HG02610 (cell line): Measurements from ENCODE around the gene DKK3.
A peak's percentile ranks its signal among the peaks of the same experiment; 100 is the strongest.

Experiments used
- ATAC-seq: cut with Tn5 transposase; IDR thresholded peaks from one replicate; pipeline ENCODE4 v1.9.1; 2021; ENCODE audit warnings: mild to moderate bottlenecking, moderate library complexity; ENCODE audit not compliant: unreplicated experiment

The DKK3 gene

DNA sequence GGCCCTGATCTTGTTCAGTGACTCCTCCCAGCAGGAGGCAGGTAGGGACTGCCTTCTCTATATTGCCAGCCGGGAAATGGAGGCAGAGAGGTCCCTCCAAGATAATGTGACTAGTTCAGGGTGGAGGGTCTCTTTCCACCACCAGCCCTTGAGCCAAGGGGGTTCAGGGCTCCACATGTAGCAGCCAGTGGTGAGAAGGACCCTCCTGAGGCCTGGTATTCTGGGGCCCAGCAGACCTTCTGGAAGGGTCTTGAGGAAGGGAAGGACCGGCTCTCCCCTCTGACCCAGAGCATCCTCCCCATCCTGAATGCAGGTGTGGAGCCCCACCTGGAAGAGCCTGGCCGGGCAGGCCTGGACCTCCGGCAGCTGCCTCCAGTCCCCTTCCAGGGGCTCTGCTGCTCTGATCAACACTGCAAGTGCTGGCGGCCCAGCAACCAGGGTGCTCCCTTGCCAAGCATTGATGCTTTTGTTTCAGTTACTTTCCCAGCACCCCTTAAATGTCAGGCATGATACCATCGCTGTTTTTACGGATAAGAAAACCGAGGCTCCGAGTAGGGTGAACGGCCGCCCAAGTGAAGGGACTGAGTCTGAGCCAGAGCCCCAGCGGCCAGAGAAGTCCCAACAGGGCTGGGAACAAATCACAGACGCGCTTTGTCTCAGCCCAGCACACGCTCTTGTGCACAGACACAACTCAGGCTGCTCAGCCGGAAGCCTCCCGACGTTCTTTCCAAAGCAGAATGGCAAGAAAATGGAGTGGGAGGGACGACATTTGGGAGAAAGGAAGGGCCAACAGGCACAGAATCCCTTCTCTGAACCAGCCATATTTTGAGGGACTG, 38.8 kb downstream of the DKK3 start:
- ATAC-seq = no peak

DNA sequence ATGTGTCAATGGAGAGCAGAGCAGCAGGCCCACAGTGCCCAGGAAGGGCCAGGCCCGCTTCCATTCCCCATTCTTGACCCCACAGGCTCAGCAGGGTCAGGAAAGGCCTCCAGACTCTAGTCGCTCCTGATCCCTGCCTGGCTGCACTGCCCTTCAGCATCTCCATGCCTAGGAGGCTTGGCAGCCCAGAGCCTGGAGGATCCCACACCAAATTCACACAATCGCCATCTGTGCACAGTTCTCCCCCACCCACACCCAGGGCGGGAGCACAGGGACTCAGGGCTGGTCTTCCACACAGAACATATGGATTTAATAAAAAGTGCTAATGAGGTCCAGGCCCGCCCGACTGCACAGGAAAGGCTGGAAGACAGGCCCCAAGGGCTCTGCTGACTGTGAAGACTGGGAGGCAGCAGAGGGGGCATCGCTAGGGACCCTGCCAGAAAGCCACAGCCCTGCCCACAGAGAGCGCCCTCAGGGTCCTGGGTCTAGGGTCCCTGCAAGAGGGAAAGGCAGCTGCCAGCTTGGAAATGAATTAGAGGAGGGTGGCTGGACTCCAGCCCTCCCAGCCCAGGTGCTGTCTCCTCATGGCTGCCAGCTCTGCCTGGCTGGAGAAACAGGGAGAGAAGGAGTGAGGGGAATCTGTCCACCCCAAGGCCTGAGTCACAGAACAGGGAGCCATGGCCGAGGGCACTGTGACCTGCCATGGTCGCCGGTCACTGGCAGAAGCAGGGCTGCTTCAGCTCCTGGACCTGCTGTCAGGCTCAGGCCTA, 39.7 kb downstream of the DKK3 start:
- no peak for ATAC-seq

DNA sequence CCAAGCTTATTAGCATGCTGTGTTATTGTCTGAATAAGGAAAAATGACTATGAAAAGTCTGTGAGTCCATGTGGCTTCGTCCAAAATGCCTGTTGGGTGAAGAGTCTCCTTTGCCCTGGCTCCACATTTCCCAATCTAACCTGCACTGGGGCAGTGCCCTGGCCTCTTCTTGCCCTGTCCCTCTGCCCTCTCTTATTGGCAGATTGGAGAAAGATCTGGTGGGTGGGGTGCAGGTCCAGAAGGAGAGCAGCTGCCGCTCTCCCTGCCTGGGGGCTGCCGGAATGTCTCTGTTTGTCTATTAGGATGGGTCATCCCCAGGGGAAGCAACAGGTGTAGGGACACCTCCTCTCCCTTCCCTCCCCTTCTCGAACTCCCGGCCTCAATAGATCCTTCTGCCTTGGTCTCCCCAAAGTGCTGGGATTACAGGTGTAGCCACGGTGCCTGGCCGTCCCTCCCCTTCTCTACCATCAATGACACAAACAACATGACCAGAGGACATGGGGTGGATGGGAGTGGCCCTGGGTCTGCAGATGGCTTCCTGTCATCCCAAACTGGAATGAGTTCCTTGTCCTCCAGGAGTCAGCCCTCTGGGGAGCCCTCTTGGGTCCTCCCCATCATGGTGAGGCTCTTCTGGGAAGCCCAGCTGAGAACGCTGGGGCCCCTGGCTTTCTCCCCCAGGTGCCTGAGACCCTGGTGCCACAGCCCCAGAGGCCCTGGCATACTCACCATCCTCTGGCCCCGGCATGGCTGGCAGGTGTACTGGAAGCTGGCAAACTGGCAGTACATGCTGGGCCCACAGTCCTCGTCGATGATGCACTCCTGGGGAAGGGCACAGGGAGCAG, 40.5 kb downstream of the DKK3 start:
- ATAC-seq = no peak

DNA sequence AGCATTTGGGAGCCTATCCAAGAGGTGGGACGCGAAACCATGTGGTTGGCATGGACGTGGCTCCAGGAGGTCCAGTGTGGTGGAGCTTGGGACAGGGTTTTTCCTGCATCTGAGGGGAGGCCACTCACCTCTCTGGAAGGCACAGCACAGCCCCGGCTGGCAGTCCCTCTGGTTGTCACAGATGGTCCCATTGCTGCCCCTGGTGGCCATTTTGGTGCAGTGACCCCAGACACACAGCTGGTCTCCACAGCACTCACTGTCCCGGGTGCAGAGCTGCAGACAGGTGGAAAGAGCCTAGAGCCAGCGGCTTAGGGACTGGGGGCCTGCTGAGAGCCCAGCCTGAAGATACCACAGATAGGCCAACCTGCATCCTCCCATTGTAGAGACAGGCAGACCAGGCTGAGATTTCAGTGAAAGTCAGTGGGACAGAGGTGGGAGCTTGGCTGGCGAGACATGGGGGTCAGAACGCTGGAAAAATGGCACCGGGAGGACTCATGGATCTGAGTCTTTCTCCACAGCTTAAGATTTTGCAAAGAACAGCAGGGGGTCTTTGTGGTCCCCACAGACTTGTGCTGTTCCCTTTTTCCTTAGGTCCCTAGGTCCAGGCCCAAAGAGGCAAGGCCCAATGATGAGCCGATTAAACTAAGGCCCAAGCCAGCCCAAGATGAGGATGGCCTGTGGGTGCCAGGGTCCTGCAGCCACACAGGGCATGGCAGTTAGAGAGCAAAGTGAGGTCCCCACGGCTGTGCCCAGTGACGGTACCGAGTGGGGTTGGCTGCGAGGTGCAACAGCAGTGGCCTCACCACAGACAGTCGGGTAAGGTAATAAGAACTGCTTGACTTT, 41.4 kb downstream of the DKK3 start:
- peak; percentile 89 for ATAC-seq

DNA sequence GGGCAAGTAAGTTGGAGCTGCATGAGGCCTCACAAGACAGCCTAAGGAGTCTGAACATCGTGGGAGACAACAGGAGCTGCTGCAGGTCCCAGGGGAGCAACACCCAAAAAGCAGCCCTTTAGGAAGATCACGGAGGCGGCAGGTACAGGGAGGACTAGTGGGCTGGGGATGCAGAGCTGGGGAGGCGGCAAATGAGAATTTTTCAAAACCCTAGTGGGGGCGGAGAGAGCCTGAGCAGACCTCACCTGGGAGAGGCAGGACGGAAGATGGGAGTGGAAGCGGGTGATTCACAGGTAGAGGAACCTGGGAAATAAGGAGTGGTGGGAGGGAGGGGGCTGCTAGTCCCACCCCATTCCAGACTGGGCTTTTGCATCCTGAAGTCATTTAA, 42.1 kb downstream of the DKK3 start:
- no peak for ATAC-seq

DNA sequence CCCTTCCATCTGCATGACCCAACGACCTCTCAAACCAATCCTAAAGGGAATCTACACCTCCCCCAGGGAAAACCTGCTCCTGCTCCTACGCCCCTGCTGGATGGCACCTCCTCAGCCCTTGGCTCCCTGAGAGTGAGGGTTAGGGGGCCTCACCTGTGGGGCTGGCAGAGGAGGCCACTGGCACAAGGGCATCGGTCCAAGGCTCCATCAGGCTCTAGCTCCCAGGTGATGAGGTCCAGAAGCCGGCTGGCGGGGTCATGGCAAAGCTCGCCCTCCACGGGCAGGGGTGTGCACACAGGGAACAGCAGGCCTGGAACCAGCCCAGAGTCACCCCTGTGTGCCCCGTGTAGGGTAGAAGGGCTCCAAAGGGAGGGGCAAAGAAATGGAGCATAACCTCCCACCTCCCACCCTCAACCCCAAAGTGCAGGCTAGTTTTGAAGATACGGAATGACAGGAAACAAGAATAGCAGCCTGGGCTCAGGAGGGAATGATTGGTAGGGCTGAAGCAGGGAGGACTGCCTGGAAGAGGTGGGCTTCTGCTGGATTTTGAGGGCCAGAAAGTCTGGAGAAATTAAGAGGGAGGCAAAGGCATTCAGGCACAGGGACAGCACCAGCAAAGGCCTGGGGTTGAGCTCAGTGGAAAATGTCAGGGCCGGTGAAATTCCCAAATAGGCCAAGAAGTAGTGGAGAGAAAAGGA, 42.6 kb downstream of the DKK3 start:
- no peak for ATAC-seq

DNA sequence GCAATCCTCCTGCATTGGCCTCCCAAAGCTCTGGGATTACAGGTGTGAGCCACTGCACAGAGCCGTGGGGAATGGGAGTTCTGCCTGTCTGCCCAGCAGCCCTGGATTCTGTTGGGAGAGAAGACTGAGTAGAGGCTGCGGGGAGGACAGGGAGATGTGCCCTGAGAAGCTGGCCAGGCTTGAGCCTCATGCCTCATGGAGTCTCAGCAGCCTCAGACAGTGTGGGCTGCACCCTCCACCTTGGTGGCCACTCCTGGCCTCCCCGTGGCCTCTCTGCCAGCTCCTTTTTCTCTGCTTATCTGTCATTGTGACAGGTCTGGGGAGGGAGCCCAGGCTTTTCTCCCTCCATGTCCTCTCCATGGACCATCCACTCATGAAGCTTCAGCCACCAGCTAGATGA, 43.2 kb downstream of the DKK3 start:
- no peak for ATAC-seq

DNA sequence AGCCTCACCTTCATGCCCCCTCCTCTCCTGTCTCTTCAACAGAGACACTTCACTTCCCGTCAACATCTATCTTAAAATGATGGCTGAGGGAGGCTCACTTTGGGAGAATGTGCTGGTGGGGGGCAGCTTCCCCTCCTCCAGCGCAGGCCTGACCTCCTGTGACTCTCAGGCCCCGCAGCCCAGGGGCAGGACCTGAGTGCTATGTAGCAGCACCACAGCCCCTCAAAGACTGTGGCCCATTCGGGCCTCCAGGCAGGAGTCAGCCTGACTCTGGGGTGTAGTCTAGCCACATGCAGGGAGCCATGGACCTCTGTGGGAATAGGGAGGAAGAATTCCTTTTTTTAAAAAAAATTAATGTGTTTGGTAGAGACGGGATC, 43.7 kb downstream of the DKK3 start:
- no peak for ATAC-seq

DNA sequence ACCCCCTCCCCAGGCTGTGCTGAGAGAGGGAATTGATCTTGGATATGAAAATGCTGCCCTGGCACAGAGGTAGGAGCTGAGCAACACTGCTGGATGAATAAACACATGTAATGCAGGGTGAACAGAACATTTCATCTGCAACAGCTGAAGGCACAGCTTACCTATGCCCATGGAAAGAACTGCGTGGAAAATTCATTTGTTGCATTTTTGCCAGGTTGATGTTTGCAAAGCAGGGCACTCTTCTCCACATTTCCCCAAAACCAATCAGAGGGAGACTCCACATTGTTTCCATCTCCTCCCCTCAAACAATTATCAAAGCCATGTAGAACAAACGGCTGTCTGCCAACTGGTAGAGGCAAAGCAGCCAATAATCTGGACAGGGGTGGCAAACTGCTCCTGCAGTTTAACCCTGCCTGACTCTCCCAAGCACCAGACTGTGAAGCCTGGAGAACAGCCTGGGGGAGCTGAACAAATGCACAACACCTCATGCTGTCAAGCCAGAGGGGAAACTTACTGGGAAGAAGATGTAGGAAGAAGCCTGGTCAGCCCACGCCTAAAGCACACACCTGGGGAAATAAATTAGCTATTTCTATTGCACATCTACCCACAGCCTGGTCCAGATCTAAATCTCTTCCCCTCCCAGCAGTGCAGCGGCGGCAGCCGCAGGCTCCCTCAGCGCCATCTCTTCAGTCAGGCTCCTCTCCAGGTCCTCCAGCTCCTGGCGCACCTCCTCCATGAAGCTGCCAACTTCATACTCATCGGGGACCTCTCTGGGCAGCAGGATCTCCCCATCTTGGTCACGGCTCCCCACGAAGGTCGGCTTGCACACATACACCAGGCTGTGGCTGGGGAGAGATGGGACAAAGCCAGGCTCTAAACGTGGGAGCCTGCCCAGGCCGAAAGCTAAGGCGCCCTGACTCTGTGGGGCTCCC, 44.3 kb downstream of the DKK3 start:
- no peak for ATAC-seq

DNA sequence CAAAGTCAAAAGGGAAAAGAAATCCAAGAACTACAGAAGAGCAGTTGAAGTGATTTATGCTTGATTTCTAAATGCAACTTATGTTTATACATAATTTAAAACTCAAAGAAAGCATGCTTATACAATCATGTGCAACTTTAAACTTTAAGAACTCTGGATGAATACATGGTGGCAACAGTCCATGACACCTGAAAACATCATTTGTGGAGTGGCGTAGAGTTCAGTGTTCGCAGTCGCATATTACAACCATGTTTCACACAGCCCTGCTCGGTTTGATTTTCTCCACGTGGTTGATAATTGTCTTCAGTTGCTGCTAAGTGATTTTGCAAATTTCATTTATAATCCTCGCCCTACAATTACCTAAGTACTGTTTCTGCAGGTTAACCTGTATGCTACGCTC, 45.4 kb downstream of the DKK3 start:
- ATAC-seq = no peak

DNA sequence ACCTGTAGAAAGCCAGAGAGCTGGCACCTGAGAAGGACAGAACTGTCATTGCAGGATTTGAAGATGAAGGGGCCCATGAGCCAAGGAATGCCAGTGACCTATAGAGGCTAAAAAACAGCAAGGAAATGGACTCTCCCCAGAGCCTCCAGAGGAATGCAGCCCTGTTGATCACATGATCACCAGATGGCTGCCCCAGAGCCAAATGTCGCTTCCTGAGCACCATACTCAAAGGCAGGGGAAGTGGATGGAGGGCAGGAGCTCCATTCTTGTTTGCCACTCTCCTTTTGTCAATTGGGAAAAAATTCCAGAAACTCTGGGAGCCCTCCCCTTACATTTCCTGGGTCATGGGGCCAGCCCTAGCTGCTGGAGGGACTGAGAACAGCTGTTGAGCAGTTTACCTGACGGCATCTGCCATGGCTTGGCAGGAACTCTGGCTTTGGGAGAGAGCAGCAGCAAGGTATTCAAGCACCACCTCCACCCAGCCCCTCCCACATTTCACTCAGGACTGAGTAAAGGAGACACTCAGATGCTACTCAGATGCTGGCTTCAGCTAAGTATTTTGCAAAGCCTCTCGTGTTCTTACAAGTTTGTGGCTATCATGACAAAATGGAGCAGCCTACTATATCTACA, 46.9 kb downstream of the DKK3 start:
- no peak for ATAC-seq

DNA sequence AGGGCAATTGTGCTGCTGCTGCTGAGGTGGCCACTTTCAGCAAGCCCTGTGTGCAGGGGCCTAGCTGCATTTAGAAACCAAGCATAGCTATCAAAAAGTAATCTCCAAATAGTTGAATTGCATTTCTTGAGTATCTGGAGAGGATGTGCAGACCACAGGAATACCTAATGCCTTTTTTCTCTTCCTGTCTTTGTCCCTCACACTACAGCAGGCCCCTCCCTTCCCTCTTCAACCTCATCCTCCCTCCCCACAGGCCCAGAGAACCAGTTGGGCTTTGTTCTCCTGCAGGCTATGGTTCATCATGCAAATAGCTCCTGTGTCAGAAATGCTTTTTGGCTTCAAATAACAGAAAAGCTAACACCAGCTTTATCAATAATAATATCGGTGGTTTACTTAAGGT, 47.7 kb downstream of the DKK3 start:
- ATAC-seq = no peak

DNA sequence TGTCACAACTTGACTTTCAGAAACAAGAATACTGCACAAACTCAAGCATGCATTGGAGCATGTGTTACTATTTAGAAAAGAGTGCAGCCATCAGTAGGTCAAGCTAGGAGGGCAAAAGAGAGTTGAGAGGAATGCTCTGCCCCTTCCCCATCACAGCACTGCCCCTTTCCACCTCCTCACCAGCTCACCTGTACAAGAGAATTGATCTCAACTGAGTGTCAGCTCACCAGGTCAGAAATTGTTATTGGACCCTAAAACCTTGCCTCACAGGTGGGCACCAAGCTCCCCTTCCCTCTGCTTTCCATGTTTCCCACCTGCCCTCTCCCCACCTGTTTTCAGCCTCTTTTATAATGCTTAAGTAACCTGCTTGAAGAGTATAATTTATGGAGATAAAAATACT, 48.8 kb downstream of the DKK3 start:
- no peak for ATAC-seq

DNA sequence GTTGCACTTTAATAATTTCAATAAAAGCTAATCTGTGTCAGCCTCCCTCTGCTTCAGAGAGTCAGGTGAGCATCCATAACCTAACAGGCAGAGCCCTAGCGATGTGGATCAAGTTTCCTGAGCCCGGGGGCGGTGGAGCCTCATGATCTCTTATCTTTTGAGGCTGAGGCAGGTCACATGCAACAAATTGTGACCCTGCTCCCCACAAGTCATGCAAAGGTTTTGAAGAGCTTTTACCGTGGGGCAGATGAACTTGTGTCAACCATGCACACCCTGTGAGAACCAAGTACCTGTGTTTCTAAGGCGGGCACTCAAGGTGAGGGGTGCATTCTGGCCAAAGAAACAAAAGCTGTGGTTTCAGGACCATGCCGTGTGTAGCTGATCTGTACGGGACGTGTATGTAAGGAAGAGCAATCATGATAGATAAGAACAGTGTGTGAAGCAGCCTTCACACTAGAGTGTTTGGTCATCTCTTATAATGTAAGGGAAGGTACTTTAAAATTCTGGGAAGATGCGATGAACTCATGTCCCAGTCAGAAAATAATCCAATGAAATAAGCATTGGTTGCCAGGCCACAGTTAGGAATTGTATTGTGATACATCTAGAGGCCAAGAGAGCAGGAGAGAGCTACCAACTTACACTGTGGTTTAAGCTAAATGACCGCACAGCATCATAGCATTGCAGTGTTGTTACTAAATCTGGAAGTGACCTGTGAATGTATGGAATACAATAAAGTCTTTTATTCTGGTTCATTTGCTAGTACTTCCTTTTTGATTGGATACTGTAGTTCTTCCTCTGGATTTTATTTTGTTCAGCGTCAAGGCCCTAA, 49.8 kb downstream of the DKK3 start:
- no peak for ATAC-seq

DNA sequence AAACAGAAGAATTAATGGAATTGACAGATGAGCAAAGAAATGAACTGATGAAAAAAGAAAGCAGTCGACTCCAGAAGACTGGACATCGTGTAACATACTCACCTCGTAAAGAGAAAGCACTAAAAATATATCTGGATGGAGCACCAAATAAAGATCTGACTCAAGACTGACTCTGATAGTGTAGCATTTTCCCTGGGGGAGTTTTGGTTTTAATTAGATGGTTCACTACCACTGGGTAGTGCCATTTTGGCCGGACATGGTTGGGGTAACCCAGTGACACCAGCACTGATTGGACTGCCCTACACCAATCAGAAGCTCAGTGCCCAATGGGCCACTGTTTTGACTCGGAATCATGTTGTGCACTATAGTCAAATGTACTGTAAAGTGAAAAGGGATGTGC, 52.4 kb downstream of the DKK3 start:
- no peak for ATAC-seq

DNA sequence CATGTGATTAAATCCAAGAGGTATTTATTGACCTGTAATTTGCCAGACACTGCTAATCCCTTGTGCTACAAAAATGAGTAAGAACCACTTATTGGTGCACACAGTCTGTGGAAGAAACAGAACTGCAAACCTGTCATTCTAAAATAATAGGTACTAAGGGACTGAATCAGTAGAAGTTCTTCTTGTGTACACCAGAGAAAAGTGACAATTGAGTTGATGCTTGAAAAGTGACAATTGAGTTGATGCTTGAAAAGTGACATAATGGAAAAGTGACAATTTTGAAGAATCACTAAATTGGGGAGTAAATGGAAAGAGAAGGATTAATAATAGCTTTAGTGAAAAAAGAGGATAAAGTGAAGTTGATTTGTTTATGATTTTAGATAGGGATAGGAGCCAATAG, 56.4 kb downstream of the DKK3 start:
- no peak for ATAC-seq

DNA sequence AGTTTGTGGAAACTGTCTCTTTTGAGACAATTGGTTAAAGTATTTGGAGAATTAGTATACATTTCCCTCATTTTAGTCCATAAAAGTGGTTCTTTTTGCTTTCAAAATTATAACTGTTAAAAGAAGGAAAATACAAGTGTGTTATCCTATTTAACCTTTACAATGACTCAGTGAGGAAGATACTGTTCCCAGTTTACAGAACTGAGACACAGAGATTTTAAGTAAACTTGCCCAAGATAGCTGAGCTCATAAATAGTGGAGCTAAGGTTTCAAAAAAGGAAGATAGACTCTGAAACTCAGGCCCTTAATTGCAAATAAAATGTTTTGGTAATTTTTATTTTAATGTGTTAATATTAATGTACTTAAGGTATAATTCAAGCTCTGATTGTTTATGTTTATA, 58.9 kb downstream of the DKK3 start:
- ATAC-seq = no peak
